Karpas-422 (cell line): ENCODE measurements around the gene GNAQ. TPM values are rescaled to one million over a fixed set of nuclear protein-coding genes. Genes with fewer than 3 reads are reported as not detected.

Experiments used
- DNase-seq: peaks from one replicate; pipeline ENCODE4 v3.0.0-alpha.2; 2015
- H2AFZ ChIP-seq: fragments of 200-600 bp; sonication (generic); 2 replicates; pipeline ENCODE4 v1.6.1; 2014; ENCODE audit warnings: antibody characterized with exemption, low read length, mixed read lengths
- H3K27ac ChIP-seq: fragments of 200-600 bp; sonication (generic); 2 replicates; pipeline ENCODE4 v1.5.1; 2014; ENCODE audit warnings: mild to moderate bottlenecking, low read length, moderate library complexity
- H3K27me3 ChIP-seq: fragments of 200-600 bp; sonication (generic); 2 replicates; pipeline ENCODE4 v1.6.1; 2014; ENCODE audit warnings: low read length, mixed read lengths
- H3K36me3 ChIP-seq: fragments of 200-600 bp; sonication (generic); 2 replicates; pipeline ENCODE4 v1.6.1; 2014; ENCODE audit warnings: low read length, mixed read lengths; ENCODE audit not compliant: insufficient read depth
- H3K4me1 ChIP-seq: fragments of 200-600 bp; sonication (generic); 2 replicates; pipeline ENCODE4 v1.6.1; 2014; ENCODE audit warnings: mild to moderate bottlenecking, low read length, mixed read lengths
- H3K4me2 ChIP-seq: fragments of 200-600 bp; sonication (generic); 2 replicates; pipeline ENCODE4 v1.6.1; 2014; ENCODE audit warnings: low read length, low read depth, mild to moderate bottlenecking; ENCODE audit not compliant: poor library complexity, severe bottlenecking
- H3K4me3 ChIP-seq: fragments of 200-600 bp; sonication (generic); 2 replicates; pipeline ENCODE4 v1.5.1; 2014; ENCODE audit warnings: mild to moderate bottlenecking, antibody characterized with exemption, low read length, mixed read lengths
- H3K79me2 ChIP-seq: fragments of 200-600 bp; sonication (generic); 2 replicates; pipeline ENCODE4 v1.6.1; 2014; ENCODE audit warnings: mild to moderate bottlenecking, low read length, mixed read lengths
- H3K9ac ChIP-seq: fragments of 200-600 bp; sonication (generic); 2 replicates; pipeline ENCODE4 v1.6.0; 2014; ENCODE audit warnings: low read length
- H3K9me2 ChIP-seq: fragments of 200-600 bp; sonication (generic), shearing (Covaris generic); replicated peaks from 2 replicates; pipeline ENCODE4 v1.6.0; 2014; ENCODE audit warnings: mild to moderate bottlenecking, low read length, moderate library complexity; ENCODE audit not compliant: insufficient read depth
- H3K9me3 ChIP-seq: fragments of 300-700, 200-600 bp; sonication (generic); 2 replicates; pipeline ENCODE4 v1.6.1; 2014; ENCODE audit warnings: low read length, mixed read lengths
- H4K20me1 ChIP-seq: fragments of 200-600 bp; sonication (generic); 2 replicates; pipeline ENCODE4 v1.6.1; 2014; ENCODE audit warnings: mild to moderate bottlenecking, antibody characterized with exemption, low read length, low read depth; ENCODE audit not compliant: insufficient read depth
- total RNA-seq: library from RNA; depleted of rRNA; stranded (reverse); fragments of >200 nt; shearing (Covaris generic); gene quantifications from 2 replicates; pipeline ENCODE4 v1.2.3, GENCODE V29; 2014; ENCODE audit warnings: low replicate concordance

Gene GNAQ
- total RNA-seq, 1 experiment from 2014 or later = not detected

- DNase-seq = no peak
- no peak overlapping the region for H3K4me2 ChIP-seq
- H3K79me2 ChIP-seq = no peaks in the 10 kb centered on the region
- H3K9me2 ChIP-seq = no peaks in the 10 kb centered on the region
- no peaks in the 10 kb centered on the region for H3K36me3 ChIP-seq
- H3K9me3 ChIP-seq = no peaks in the 10 kb centered on the region
- no peak overlapping the region for H3K4me3 ChIP-seq
- no peak overlapping the region for H3K27ac ChIP-seq
- H4K20me1 ChIP-seq = no peaks in the 10 kb centered on the region
- no peak overlapping the region for H3K9ac ChIP-seq
- no peaks in the 10 kb centered on the region for H3K4me1 ChIP-seq
- no peak overlapping the region for H2AFZ ChIP-seq
- no peaks in the 10 kb centered on the region for H3K27me3 ChIP-seq
Measured at GRCh38 chr9:78038620-78039300, 7.1 kb upstream of the GNAQ start.

GRCh38 chr9:78035383-78035993, 3.9 kb upstream of the GNAQ start:
- Histone ChIP-seq H3K9me3 (no peaks in the 10 kb centered on the region), H4K20me1 (no peaks in the 10 kb centered on the region), H3K9ac (no peak overlapping the region), H3K4me3 (no peak overlapping the region), H3K9me2 (no peaks in the 10 kb centered on the region), H2AFZ (no peak overlapping the region), H3K27me3 (no peaks in the 10 kb centered on the region), H3K36me3 (no peaks in the 10 kb centered on the region), H3K4me1 (peaks cover 7% of the 10 kb centered on the region; the same call in 1 of the 2 replicates), H3K27ac (no peak overlapping the region), H3K4me2 (no peak overlapping the region), H3K79me2 (no peaks in the 10 kb centered on the region)
- DNase-seq = peak; percentile 85

- Histone ChIP-seq H3K4me2 (no peak overlapping the region), H2AFZ (no peak overlapping the region), H3K27me3 (no peaks in the 10 kb centered on the region), H3K9me3 (no peaks in the 10 kb centered on the region), H3K36me3 (no peaks in the 10 kb centered on the region), H3K27ac (no peak overlapping the region), H3K9me2 (no peaks in the 10 kb centered on the region), H3K79me2 (no peaks in the 10 kb centered on the region), H3K4me3 (no peak overlapping the region), H3K9ac (no peak overlapping the region), H4K20me1 (no peaks in the 10 kb centered on the region), H3K4me1 (peaks cover 7% of the 10 kb centered on the region; the same call in 1 of the 2 replicates)
- DNase-seq = no peak
Measured at GRCh38 chr9:78033870-78034269, 2.3 kb upstream of the GNAQ start.

GRCh38 chr9:78032730-78033457, 1.3 kb upstream of the GNAQ start:
- no peak overlapping the region for H3K27ac ChIP-seq
- H3K4me2 ChIP-seq = no peak overlapping the region
- H3K9me2 ChIP-seq = no peaks in the 10 kb centered on the region
- DNase-seq = no peak
- no peak overlapping the region for H2AFZ ChIP-seq
- no peaks in the 10 kb centered on the region for H3K36me3 ChIP-seq
- no peak overlapping the region for H3K4me3 ChIP-seq
- no peaks in the 10 kb centered on the region for H3K79me2 ChIP-seq
- no peaks in the 10 kb centered on the region for H4K20me1 ChIP-seq
- no peaks in the 10 kb centered on the region for H3K9me3 ChIP-seq
- H3K9ac ChIP-seq = no peak overlapping the region
- peaks cover 7% of the 10 kb centered on the region; the same call in 1 of the 2 replicates for H3K4me1 ChIP-seq
- no peaks in the 10 kb centered on the region for H3K27me3 ChIP-seq

GRCh38 chr9:78031893-78032729, 500 bp upstream of the GNAQ start:
- Histone ChIP-seq H3K9me3 (no peaks in the 10 kb centered on the region), H3K27me3 (no peaks in the 10 kb centered on the region), H3K36me3 (no peaks in the 10 kb centered on the region), H3K4me2 (no peak overlapping the region), H2AFZ (no peak overlapping the region), H3K27ac (no peak overlapping the region), H3K4me3 (no peak overlapping the region), H3K9me2 (no peaks in the 10 kb centered on the region), H3K79me2 (no peaks in the 10 kb centered on the region), H4K20me1 (no peaks in the 10 kb centered on the region), H3K4me1 (peaks cover 7% of the 10 kb centered on the region; the same call in 1 of the 2 replicates), H3K9ac (no peak overlapping the region)
- DNase-seq = no peak

- no peaks in the 10 kb centered on the region for H4K20me1 ChIP-seq
- no peak overlapping the region for H3K4me2 ChIP-seq
- H3K9ac ChIP-seq = no peak overlapping the region
- no peaks in the 10 kb centered on the region for H3K9me3 ChIP-seq
- no peaks in the 10 kb centered on the region for H3K9me2 ChIP-seq
- no peak for DNase-seq
- peaks cover 7% of the 10 kb centered on the region; the same call in 1 of the 2 replicates for H3K4me1 ChIP-seq
- no peaks in the 10 kb centered on the region for H3K27me3 ChIP-seq
- no peaks in the 10 kb centered on the region for H3K79me2 ChIP-seq
- H3K4me3 ChIP-seq = no peak overlapping the region
- no peak overlapping the region for H2AFZ ChIP-seq
- H3K27ac ChIP-seq = no peak overlapping the region
- no peaks in the 10 kb centered on the region for H3K36me3 ChIP-seq
Measured at GRCh38 chr9:78030553-78031443, 813 bp downstream of the GNAQ start.

GRCh38 chr9:78030296-78030552, 1.4 kb downstream of the GNAQ start:
- H3K27ac ChIP-seq = no peak overlapping the region
- H4K20me1 ChIP-seq = no peaks in the 10 kb centered on the region
- peaks cover 7% of the 10 kb centered on the region; the same call in 1 of the 2 replicates for H3K4me1 ChIP-seq
- H3K79me2 ChIP-seq = no peaks in the 10 kb centered on the region
- H3K4me3 ChIP-seq = no peak overlapping the region
- H3K9ac ChIP-seq = no peak overlapping the region
- H3K4me2 ChIP-seq = no peak overlapping the region
- no peaks in the 10 kb centered on the region for H3K36me3 ChIP-seq
- H2AFZ ChIP-seq = no peak overlapping the region
- no peaks in the 10 kb centered on the region for H3K9me3 ChIP-seq
- no peaks in the 10 kb centered on the region for H3K9me2 ChIP-seq
- no peak for DNase-seq
- no peaks in the 10 kb centered on the region for H3K27me3 ChIP-seq
